Measurements from ENCODE around the gene PEMT.

- no peak for TF ChIP-seq YY1 (IDR thresholded peaks at IDR 0.05; ENCODE audit: insufficient read depth, insufficient read length)
- TF ChIP-seq SUZ12 (IDR thresholded peaks at IDR 0.05; ENCODE audit: extremely low read depth, insufficient read depth, insufficient read length) = no peak
Measured at GRCh38 chr17:17560975-17561374, 30.5 kb downstream of the PEMT start.
